SKM-1 (cell line): Measurements from ENCODE around the gene NUP205.

ENCODE experiments used
- DNase-seq: peaks from one replicate; lab custom pipeline; 2025; ENCODE audit not compliant: unreplicated experiment; lab: John Stamatoyannopoulos, UW

Gene NUP205, protein sequence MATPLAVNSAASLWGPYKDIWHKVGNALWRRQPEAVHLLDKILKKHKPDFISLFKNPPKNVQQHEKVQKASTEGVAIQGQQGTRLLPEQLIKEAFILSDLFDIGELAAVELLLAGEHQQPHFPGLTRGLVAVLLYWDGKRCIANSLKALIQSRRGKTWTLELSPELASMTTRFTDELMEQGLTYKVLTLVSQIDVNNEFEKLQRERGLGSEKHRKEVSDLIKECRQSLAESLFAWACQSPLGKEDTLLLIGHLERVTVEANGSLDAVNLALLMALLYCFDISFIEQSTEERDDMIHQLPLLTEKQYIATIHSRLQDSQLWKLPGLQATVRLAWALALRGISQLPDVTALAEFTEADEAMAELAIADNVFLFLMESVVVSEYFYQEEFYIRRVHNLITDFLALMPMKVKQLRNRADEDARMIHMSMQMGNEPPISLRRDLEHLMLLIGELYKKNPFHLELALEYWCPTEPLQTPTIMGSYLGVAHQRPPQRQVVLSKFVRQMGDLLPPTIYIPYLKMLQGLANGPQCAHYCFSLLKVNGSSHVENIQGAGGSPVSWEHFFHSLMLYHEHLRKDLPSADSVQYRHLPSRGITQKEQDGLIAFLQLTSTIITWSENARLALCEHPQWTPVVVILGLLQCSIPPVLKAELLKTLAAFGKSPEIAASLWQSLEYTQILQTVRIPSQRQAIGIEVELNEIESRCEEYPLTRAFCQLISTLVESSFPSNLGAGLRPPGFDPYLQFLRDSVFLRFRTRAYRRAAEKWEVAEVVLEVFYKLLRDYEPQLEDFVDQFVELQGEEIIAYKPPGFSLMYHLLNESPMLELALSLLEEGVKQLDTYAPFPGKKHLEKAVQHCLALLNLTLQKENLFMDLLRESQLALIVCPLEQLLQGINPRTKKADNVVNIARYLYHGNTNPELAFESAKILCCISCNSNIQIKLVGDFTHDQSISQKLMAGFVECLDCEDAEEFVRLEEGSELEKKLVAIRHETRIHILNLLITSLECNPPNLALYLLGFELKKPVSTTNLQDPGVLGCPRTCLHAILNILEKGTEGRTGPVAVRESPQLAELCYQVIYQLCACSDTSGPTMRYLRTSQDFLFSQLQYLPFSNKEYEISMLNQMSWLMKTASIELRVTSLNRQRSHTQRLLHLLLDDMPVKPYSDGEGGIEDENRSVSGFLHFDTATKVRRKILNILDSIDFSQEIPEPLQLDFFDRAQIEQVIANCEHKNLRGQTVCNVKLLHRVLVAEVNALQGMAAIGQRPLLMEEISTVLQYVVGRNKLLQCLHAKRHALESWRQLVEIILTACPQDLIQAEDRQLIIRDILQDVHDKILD (N-terminal part only)

DNA sequence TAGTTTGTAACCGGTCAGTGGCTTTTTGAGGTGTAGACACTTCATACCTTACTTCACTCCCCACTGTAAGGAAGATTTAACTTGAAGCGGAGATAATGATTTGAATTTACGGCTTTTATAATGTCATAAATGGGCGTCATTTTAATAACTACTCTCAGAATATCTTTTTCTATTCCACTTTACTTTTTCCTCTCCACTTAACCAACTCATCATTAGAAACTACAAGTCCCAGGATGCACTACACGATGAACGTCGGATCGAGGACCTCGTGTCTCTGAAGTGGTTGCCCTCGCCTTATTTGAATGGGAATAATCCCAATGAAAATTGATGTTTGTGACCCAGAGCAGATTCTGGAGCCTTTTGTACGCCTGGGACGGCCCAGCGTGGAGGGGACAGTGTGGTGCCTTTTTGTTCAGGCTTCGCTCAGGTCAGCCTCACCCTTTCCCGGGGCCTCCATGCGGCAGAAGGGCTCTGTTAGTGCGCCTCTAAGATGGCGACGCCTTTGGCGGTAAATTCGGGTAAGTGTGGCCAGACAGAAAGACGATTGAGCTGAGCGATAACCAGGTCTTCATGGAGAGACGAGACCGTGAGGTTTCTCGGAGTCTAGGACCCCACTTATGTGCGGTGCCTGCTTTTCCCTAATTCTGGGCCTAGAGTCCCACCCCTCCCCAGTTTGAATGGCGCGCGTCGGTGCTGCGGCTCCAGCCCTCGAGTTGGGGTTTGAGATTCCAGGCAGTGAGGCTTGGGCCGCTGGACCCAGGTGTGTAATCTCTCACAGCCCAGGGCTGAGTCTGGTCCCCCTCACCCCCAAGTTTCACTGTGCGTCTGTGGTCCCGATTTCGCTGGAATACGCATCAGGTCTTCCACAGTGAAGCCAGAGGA is at the start of gene NUP205:
NUP205 (plus strand) TSS at position 463 of the 882 bp plus-strand sequence; CDS start at position 491, 28 bp downstream.
- peak; percentile 77 for DNase-seq

GRCh38 chr7:135508883-135509588 is 48.7 kb upstream of the NUP205 start:
- DNase-seq: peak; percentile 20

DNA sequence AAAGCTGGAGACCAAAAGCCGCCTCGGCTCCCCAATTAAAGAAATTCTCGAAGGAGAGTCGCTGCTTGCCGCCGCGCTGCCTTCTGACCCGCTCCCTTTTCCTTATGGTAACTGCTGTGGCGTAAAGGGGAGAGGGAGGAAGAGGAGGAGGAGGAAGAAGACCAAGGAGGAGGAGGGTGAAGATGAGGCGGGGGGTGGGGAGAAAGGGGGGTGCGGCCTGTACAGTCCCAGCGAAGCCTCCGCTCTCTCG is 48.2 kb upstream of the NUP205 start:
- peak; percentile 76 for DNase-seq

- peak; percentile 90 for DNase-seq
Observed at GRCh38 chr7:135509839-135510591, 47.7 kb upstream of the NUP205 start, which contains the start of gene CNOT4. TSS of gene CNOT4 (minus strand) at chr7:135510102. CDS start at chr7:135438331, 71,771 bp downstream.

- DNase-seq: no peak
Observed at GRCh38 chr7:135510592-135511183, 47.0 kb upstream of the NUP205 start.

DNA sequence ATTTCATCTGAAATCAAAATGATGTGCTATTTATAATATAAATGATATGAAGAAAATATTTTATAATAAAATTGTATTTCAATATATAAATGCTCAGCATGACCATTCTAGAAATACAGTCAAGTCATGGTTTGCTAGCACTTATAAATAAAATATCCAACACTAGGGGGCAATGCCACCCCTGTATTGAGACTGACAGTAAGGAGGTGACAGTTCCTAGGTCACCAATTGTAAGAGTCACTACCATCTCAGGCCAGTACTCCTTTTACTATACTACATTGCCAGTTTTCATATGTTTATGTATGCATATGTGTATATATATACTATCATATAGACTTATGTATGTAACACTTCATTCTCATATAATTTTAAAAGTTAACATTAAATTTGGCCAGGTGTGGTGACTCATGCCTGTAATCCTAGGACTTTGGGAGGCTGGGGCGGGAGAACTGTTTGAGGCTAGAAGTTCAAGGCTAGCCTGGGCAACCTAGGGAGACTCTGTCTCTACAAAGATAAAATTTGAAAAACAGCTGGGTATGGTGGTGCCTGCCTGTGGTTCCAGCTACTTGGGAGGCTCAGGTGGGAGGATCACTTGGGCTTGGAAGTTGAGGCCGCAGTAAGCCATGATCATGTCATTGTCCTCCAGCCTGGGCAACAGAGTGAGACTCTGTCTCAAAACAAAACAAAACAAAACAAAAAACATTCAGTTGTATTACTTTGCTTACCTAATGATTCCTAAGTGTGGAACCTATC is 45.4 kb upstream of the NUP205 start:
- DNase-seq: peak; percentile 68

DNA sequence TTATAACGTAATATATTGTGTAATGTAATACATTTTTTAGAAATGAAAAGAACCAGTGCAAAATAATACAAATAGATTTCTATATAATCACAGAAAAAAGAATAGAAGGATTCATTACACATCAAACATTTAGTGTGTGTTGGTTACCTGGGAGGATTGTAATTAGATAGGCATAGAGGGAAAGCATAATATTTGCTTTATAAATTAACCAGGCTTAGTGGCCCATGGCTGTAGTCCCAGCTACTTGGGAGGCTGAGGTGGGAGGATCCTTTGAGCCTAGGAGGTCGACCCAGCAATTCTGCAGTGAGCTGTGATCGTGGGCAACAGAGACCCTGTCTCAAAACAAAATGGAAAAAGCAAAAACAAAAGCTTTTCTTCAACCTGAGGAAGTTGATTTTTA is 42.9 kb upstream of the NUP205 start:
- no peak for DNase-seq

- DNase-seq: no peak
Observed at GRCh38 chr7:135517060-135517459, 40.7 kb upstream of the NUP205 start.

GRCh38 chr7:135518748-135519147 is 39.0 kb upstream of the NUP205 start:
- DNase-seq: no peak

- no peak for DNase-seq
Observed at GRCh38 chr7:135519233-135519688, 38.5 kb upstream of the NUP205 start.

DNA sequence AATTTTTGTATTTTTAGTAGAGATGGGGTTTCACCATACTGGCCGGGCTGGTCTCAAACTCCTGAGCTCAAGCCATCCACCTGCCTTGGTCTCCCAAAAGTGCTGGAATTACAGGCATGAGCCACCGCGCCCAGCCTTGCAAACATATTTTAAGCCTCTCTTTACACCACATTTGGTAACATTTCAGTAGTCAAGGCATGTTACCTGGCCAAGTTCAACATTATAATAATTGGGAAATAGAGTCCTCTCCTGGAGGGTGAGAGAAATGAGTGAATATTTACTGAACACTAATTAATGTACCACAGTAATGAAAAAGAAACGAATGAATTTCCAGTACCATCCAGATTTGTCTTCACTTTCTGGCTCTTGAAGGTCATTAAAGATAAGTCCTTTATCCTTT is 37.8 kb upstream of the NUP205 start:
- DNase-seq: no peak

GRCh38 chr7:135522509-135522908 is 35.2 kb upstream of the NUP205 start:
- DNase-seq: no peak

DNA sequence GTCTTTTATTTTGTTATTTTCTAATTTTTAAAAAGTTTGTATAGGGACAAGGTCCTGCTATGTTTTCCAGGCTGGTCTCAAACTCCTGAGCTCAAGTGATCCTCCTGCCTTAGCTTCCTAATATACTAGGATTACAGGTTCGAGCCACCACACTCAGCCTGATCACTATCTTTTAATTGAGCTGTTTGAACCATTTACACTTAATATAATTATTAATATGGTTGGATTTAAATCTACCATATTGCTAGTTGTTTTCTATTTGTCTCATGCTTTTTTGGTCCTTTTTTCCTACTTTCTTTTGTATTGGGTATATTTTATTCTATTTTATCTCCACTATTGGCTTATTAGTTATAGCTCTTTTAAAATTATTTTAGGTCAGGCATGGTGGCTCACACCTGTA is 34.6 kb upstream of the NUP205 start:
- no peak for DNase-seq

DNA sequence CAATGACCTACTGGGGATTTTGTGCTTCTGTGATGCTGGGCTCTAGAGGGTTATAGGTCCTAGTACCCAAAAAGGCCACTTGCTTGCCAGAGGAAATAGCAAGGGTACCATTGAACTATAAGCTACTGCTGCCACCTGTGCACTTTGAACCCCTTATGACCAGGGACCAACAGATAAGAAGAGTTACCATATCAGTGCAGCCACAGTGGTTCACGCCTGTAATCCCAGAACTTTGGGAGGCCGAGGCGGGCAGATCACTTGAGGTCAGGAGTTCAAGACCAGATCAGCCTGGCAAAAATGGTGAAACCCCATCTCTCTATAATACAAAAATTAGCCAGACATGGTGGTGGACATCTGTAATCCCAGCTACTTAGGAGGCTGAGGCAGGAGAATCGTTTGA is 32.3 kb upstream of the NUP205 start:
- DNase-seq: no peak

GRCh38 chr7:135527025-135527424 is 30.7 kb upstream of the NUP205 start:
- DNase-seq: no peak

DNA sequence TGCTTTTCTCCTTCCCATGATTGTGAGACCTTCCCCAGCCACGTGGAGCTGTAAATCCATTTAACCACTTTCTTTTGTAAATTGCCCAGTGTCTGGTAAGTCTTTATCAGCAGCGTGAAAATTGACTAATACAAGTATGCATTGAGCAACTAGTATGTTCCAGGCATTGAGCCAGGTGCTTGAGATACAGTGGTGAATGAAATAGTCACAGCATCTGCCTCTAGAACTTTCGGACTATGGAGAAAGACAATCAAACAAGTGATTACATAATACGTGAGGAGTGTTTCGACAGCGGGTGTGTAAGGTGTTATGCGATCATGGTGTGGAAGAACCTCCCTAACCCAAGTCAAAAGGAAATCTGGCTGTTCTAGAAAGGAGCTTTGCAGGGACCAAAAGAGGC is 21.6 kb upstream of the NUP205 start:
- peak; percentile 49 for DNase-seq

- no peak for DNase-seq
Observed at GRCh38 chr7:135537453-135537852, 20.3 kb upstream of the NUP205 start.

GRCh38 chr7:135537905-135538304 is 19.8 kb upstream of the NUP205 start:
- DNase-seq: peak; percentile 23
